HepG2 (cell line): ENCODE measurements around the gene PNMA8C. TPM values are rescaled to one million over a fixed set of nuclear protein-coding genes. Genes with fewer than 3 reads are reported as not detected.

ENCODE experiments used
- AGO2 ChIP-seq: fragments of 200-400 bp; formaldehyde crosslinking; optimal IDR thresholded peaks from 2 replicates; pipeline ENCODE3; 2017; ENCODE audit warnings: mild to moderate bottlenecking, low read depth, low read length, moderate library complexity
- AHDC1 ChIP-seq: sonication (generic); formaldehyde crosslinking; IDR thresholded peaks from 2 replicates; pipeline ENCODE4 v1.5.1; 2020; ENCODE audit warnings: mild to moderate bottlenecking, missing genetic modification reagents, borderline replicate concordance
- BCL3 ChIP-seq: sonication (generic); formaldehyde crosslinking; IDR thresholded peaks from 2 replicates; pipeline ENCODE4 v1.5.1; 2020; ENCODE audit warnings: mild to moderate bottlenecking, missing genetic modification reagents, moderate library complexity
- DPF2 ChIP-seq: sonication (generic); formaldehyde crosslinking; IDR thresholded peaks from 2 replicates; pipeline ENCODE4 v1.4.0; 2020; ENCODE audit warnings: mild to moderate bottlenecking, low read depth, missing genetic modification reagents, borderline replicate concordance
- HNRNPH1 ChIP-seq: fragments of 200-400 bp; formaldehyde crosslinking; optimal IDR thresholded peaks from 2 replicates; pipeline ENCODE3; 2017; ENCODE audit warnings: mild to moderate bottlenecking, low read depth, low read length
- JUNB ChIP-seq: sonication (generic); formaldehyde crosslinking; IDR thresholded peaks from 2 replicates; pipeline ENCODE4 v1.8.0; 2022; ENCODE audit warnings: missing genetic modification reagents, mild to moderate bottlenecking, borderline replicate concordance
- MTERF4 ChIP-seq: sonication (generic); formaldehyde crosslinking; IDR thresholded peaks from 2 replicates; pipeline ENCODE4 v1.8.0; 2023; ENCODE audit warnings: mild to moderate bottlenecking, missing genetic modification reagents
- NFIC ChIP-seq: IDR thresholded peaks from 2 replicates; pipeline ENCODE4 v1.6.1; 2012; ENCODE audit warnings: mild to moderate bottlenecking, low read length, inconsistent platforms
- NFYB ChIP-seq: sonication (generic); formaldehyde crosslinking; IDR thresholded peaks from 2 replicates; pipeline ENCODE4 v1.4.0; 2020; ENCODE audit warnings: missing genetic modification reagents
- PRMT3 ChIP-seq: sonication (generic); formaldehyde crosslinking; IDR thresholded peaks from 2 replicates; pipeline ENCODE4 v1.8.1; 2022; ENCODE audit warnings: low read depth, mild to moderate bottlenecking, moderate library complexity, missing genetic modification reagents, borderline replicate concordance
- TRIM24 ChIP-seq: sonication (generic); formaldehyde crosslinking; IDR thresholded peaks from 2 replicates; pipeline ENCODE4 v1.8.0; 2022; ENCODE audit warnings: mild to moderate bottlenecking, missing genetic modification reagents
- U2AF1 ChIP-seq: fragments of 200-400 bp; formaldehyde crosslinking; optimal IDR thresholded peaks from 2 replicates; pipeline ENCODE3; 2017; ENCODE audit warnings: mild to moderate bottlenecking, low read depth, low read length
- ZBTB10 ChIP-seq: sonication (generic); formaldehyde crosslinking; IDR thresholded peaks from 2 replicates; pipeline ENCODE4 v1.4.0; 2020; ENCODE audit warnings: missing genetic modification reagents, borderline replicate concordance
- ZC3H4 ChIP-seq: sonication (generic); formaldehyde crosslinking; IDR thresholded peaks from 2 replicates; pipeline ENCODE4 v1.4.0; 2020; ENCODE audit warnings: missing genetic modification reagents, borderline replicate concordance
- ZNF326 ChIP-seq: sonication (generic); formaldehyde crosslinking; IDR thresholded peaks from 2 replicates; pipeline ENCODE4 v1.4.0; 2020; ENCODE audit warnings: missing genetic modification reagents, borderline replicate concordance
- ZNF343 ChIP-seq: sonication (generic); formaldehyde crosslinking; IDR thresholded peaks from 2 replicates; pipeline ENCODE4 v1.4.0; 2020; ENCODE audit warnings: mild to moderate bottlenecking, missing genetic modification reagents
- ZNF883 ChIP-seq: sonication (generic); formaldehyde crosslinking; IDR thresholded peaks from 2 replicates; pipeline ENCODE4 v1.5.1; 2020; ENCODE audit warnings: mild to moderate bottlenecking, missing genetic modification reagents; ENCODE audit errors: not compliant biosample characterization
- ZSCAN31 ChIP-seq: sonication (generic); formaldehyde crosslinking; IDR thresholded peaks from 2 replicates; pipeline ENCODE4 v1.5.0; 2020; ENCODE audit warnings: low read depth, mild to moderate bottlenecking, missing genetic modification reagents
- polyA plus RNA-seq, 8 experiments: library from polyadenylated mRNA; depleted of rRNA in 3 of 8; stranded (reverse) in 7 of 8; unstranded in 1 of 8; fragments of >200 nt; fragmentation: Illumina TruSeq in 4 of 8; extraction: Trizol in 4 of 8; gene quantifications; 2 replicates each; pipeline versions ENCODE4 v1.2.1 to v1.2.3, GENCODE V29; 2011 to 2016; ENCODE audit warnings: low read depth in 4 of 8, missing spikeins in 1 of 8, mixed read lengths in 1 of 8; ENCODE audit not compliant: insufficient read depth in 1 of 8
- total RNA-seq, 5 experiments: library from RNA; depleted of rRNA; stranded (reverse); fragments of >200 nt; fragmentation: Illumina TruSeq; extraction: Trizol; gene quantifications; 2 replicates each; pipeline ENCODE4 v1.2.3, GENCODE V29; 2016; ENCODE audit warnings: low read depth in 1 of 5

The PNMA8C gene
- total and polyA plus RNA-seq, 2 of the 13 experiments (the other 11 are each of a cell fraction or from before 2014, with no cell fraction given) = not detected

GRCh38 chr19:46404055-46404752, 24.5 kb downstream of the PNMA8C start (continued):
- TF ChIP-seq BCL3 (CRISPR knock-in tag) (peak; percentile 56; the same call in 1 of the 2 replicates), PRMT3 (CRISPR knock-in tag) (no peak; the same call in 1 of the 2 replicates), NFIC (no peak), DPF2 (no peak), JUNB (no peak), ZNF326 (CRISPR knock-in tag) (no peak), MTERF4 (no peak), NFYB (CRISPR knock-in tag) (no peak), ZNF343 (CRISPR knock-in tag) (peak; percentile 56; the same call in 1 of the 2 replicates), AHDC1 (CRISPR knock-in tag) (peak; percentile 53; the same call in 1 of the 2 replicates), AGO2 (peak; percentile 49), ZC3H4 (no peak), U2AF1 (no peak), ZBTB10 (CRISPR knock-in tag) (0 out of 2 replicates have a peak, but pooled peaks have one; percentile 39), TRIM24 (no peak), HNRNPH1 (no peak), ZSCAN31 (CRISPR knock-in tag) (peak; percentile 55; the same call in 1 of the 2 replicates), ZNF883 (CRISPR knock-in tag) (peak; percentile 68)
